Stimulated activated CD8-positive, alpha-beta memory T cell treated with anti-CD3 and anti-CD28 coated beads, Interleukin-12 subunit alpha, Interleukin-12 subunit beta, amount 100 ng/mL, for 1 hour (primary cell): ENCODE data around the gene PSME4.
"Not testable (repeated sequence)": the region's sequence is repeated elsewhere in the genome, so short reads cannot be mapped to it uniquely, and the experiment has no call there.

Experiments used
- DNase-seq: peaks from one replicate; pipeline ENCODE4 v3.0.0-alpha.2; 2020; ENCODE audit warnings: low read depth

PSME4 gene

DNA sequence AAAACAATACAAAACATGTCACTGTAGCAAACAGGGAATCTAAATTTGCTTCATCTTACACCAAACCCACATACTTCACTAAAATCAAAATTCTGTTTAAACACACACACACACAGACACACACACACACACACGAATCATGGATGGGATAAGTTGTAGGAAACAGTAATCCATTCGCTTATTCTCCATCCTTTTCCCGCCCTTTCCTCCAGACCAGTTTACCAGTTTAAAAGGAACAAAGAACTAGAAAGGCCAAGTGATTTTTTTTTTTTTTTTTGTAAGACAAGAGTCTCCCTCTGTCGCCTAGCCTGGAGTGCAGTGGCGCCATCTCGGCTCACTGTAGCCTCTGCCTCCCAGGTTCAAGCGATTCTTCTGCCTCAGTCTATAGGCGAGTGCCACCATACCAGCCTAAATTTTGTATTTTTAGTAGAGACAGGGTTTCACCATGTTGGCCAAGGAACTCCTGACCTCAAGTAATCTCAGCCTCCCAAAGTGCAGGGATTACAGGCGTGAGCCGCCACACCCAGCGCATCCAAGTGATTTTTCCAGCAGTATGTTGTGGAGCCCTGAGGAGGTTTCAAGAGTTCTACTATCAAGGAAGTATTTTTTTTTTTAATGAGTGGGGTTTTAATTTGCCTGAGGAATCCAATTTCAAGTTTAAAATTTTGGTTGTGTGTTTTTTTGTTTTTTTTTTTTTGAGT is 5.7 kb downstream of the PSME4 start:
- no peak for DNase-seq

DNA sequence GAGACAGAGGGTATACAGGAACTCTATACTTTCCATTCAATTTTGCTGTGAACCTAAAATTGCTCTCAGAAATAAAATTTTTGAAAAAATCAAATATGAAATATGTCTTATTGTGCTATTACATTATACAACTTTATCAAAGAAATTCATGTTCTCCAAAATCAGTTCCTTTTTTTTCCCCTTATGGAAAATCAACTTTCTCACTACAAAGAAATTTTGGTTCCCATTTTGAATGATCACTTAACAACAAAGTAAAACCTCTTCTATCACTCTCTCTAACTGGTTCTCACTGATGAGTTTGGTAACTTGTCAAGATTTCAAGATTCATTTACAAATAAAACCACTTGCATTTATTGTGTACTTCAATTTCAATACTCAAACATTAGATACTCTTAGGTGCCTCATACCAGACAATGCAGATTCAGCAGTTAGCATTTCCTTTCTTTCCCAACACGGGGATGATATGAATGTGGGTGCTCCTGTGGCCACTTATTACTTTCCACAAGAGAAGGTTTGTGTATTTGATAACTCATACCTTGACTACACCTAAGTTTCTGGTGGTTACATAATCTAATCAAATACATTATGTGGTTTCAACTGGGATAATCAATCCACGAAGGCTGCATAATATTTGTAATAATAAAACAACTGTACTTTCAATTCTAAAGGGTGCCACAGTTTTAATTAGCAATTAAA is 6.4 kb downstream of the PSME4 start:
- no peak for DNase-seq

DNA sequence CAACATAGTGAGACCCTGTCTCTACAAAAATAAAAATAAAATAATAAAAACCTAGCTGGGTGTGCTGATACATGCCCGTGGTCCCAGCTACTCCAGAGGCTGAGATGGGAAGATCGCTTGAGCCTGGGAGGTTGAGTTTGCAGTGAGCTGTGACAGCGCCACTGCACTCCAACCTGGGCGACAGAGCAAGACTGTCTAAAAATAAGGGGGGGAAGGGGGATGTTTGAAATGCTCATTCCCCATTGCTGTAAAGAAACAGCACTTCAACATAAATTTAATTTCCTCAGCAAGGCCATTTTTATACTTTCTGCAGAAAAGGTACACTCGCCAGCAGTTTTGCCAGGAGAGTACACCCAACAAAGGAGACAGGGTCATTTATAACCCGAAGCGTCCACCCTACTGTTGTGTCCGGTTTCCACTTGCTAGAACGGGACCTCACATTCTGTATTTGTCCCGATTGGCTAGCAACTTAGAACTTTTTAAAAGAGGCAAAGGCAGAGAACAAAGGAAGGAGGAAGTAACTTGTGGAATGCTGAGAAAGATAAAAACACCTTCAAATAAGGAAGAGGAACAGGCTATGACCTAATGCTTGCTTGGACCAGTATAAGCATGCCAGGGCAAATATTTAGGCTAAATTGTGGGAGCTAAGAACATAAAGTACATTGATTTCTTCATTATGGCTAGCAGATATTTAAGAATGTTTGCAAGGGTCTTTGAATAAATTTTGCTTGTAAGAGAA is 9.1 kb downstream of the PSME4 start:
- DNase-seq, result not testable (repeated sequence)

DNA sequence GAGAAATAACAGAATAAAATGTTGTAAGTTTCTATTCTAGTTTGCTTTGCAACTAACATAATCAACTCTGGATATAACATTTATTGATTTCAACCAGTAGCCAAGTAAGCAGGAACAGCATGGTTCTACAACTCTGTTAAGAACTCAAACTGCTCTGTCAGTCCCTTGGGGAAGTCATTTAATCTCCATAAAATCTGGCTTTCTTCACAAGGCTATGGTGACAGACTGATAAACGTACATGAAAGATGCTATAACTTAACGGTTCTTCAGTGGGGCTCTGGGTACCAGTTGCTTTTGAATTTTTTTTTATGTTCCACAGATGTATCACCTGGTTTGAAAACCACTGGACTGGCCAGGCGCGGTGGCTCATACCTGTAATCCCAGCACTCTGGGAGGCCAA is 10.3 kb downstream of the PSME4 start:
- DNase-seq, result no peak

DNA sequence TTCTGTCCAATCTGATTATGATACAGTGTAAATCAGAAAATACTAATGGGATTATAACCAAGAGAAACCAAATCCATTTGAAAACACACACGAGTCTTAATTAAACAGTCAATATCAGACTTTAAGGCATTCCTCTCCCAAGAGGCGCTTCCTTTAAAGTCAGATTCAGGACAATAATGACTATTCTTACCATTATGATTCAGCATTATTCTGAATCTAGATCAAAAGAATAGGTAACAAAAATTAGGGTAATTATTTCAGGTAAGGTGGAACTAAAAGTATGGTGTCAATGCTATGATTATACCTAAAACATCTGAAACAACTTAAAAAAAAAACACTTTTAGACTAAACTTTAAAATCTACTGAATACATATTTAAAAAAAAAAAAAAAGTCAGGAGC is 12.3 kb downstream of the PSME4 start:
- no peak for DNase-seq

DNA sequence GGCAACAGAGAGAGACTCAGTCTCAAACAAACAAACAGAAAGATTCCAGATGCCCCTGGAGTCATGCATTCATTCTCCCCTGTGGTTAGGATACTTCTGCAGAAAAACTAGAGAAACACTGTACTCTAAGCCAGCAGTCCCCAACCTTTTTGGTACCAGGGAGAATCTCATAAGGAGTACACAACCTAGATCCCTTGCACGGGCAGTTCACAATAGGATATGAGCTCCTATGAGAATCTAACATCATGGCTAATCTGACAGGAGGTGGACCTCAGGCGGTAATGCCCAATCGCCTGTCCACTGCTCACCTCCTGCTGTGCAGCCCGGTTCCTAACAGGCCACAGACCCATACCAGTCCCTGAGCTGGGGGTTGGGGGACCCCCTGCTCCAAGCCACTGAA is 18.3 kb downstream of the PSME4 start:
- no peak for DNase-seq

DNA sequence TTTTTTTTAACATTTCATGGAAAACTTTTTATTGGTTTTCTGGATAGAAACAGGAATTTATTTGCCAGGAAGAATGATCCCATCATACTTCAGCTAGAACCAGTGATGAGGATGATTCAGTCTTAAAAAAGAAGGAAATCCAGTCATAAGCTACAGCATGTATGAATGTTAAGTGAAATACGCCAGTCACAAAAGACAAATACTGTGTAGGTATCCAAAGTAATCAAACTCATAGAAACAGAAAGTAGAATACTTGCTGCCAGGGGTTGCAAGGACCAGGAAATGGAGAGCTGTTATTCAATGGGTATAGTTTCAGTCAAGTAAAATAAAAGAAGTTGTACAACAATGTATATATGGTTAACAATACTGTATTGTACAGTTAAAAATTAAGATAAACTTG is 21.3 kb downstream of the PSME4 start:
- DNase-seq, result no peak

DNA sequence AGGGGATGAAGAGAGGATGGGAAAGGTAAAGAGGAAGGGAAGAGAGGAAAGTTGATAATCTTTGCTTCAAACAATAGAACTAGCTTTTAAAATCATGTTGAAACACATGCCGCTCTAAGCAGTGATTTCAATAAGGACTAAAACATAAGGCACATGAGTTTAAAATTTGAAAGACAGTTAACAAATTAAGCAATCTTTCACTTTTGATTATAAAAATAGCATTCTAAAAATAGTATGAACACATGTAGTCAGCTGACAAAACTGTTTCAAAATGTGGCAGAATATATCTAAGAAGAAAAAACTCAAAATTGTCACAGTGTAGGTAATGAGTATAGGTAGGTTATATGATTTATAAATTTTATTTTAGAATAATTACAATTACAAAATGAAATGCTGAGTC is 25.3 kb downstream of the PSME4 start:
- DNase-seq, result no peak

DNA sequence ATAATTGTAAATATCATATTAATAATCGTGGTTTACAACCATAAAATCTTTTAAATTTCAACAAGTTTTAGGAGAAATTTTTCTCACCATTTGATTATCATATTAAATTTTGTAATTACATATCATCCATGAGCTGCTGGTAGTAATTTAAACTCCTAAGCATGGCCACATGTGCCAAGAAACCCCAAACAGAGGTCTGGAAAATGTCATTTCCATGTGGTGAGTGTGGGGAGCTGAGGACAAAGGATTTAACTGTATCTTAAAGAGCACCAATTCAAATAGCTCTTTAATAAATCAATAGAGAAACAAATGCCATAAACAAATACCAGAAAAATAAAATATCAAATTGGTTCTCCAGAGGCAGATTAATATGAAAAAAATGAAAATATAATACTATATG is 26.3 kb downstream of the PSME4 start:
- DNase-seq, result no peak

DNA sequence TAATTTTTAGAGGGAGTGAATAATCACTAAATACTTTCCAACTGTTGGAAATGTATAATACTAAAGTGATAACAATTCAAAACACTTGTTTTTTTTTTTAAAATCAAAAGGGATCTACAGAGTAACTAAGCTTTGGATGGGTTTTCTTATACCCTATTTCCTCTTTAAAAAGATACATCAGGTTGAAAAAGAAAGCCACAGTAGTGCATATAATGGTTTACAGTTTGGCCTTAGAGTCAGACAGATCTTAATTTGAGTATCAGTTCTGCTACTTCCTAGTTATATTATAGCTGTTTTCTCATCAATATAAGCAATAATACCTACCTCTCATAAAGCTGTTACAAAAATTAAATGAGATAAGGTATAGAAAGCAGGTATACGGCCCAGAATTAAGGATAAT is 28.5 kb downstream of the PSME4 start:
- DNase-seq, result no peak

DNA sequence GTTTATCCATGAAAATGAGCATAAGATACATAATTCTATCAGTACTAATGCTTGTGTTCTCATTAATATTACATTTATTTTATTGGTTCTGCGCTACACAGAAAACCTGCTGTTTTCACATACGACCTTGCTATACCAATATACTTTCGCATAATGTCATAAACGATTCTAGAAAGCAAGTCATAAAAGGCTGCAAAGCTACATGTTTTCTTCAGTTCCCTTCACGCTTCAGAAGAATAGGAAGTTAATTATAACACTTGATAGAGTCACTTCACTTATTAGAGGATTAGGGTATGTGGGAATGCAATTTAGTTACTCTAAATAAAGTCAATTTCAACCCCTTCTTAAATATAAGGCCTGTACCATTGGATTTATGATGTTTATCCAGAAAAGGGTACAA is 29.0 kb downstream of the PSME4 start:
- no peak for DNase-seq

DNA sequence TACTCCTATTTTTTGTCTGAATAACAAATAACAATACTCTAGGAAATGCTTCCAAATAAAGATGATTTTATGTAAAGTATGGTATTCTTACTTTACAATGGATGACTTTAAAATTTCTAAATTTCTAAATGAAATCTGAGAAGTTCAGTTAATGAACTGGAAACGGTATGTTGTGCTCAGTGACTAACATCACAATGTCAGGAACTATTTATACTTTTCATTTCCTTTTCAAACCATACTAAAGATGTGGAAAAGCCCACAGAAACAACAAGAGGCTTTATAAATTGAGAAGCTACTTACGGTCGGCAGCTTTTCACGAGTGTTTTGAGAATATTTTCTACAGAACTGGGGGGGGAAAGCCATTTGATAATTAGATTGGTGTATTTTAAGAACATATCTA is 31.1 kb downstream of the PSME4 start:
- no peak for DNase-seq

DNA sequence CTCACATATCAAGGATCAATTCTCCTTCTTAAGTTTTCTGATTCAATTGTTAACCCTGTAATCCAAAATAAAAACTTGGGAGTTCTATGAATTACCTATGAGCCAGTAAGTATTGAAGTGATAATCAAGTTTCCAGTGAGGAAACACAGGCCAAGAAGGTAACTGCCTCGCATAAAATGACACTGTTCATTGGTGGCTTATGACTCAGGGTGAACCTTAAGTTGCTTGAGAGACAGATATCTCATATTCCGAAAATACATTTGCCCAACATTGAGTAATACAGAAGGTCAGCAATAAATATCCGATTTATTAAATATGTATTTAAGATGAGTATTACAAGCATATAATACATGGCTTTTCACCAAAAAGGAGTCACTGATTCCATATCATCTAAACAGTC is 31.9 kb downstream of the PSME4 start:
- no peak for DNase-seq

DNA sequence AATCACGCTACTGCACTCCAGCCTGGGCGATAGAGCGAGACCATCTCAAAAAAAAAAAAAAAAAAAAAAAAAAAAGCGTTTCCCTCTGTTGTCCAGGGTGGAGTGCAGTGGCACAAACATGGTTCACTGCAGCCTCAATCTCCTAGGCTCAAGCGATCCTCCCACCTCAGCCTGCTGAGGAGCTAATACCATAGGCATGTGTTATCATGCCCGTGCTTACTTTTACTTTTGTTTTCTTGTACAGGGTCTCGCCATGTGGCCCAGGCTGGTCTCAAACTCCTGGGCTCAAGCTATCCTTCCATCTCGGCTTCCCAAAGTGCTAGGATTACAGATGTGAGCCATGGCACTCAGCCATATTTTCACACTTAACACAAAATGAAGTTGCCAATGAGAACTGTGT is 37.5 kb downstream of the PSME4 start:
- no peak for DNase-seq

DNA sequence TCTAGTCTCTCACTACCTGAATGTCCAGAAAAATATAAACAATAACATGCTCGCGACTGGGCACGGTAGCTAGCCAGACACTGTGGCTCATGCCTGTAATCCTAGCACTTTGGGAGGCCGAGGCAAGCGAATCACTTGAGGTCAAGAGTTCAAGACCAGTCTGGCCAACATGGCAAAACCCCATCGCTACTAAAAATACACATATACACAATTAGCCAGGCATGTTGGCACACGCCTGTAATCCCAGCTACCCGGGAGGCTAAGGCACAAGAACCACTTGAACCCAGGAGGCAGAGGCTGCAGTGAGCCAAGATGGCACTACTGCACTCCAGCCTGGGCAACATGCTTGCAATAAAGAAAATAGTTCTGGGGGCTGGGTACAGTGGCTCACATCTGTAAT is 44.5 kb downstream of the PSME4 start:
- DNase-seq, result not testable (repeated sequence)

DNA sequence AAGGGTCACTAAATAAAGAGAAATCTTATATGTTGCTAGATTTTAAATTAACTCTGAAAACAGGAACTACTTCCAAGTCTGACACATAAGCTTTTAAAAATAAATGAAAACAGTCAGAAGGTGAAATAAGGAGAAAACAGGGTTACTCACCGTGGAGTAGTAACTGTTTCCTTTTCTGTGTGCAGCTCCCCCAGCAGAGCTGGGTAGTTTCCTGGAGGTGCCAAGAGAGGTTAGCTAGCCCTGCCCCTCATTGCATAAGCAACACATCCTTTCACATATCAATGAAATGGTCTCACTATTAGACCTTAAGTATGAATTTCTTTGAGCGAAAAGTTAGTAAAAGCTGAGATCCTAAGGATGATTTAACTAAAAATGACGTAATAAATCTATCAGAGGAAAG is 57.1 kb downstream of the PSME4 start:
- no peak for DNase-seq

DNA sequence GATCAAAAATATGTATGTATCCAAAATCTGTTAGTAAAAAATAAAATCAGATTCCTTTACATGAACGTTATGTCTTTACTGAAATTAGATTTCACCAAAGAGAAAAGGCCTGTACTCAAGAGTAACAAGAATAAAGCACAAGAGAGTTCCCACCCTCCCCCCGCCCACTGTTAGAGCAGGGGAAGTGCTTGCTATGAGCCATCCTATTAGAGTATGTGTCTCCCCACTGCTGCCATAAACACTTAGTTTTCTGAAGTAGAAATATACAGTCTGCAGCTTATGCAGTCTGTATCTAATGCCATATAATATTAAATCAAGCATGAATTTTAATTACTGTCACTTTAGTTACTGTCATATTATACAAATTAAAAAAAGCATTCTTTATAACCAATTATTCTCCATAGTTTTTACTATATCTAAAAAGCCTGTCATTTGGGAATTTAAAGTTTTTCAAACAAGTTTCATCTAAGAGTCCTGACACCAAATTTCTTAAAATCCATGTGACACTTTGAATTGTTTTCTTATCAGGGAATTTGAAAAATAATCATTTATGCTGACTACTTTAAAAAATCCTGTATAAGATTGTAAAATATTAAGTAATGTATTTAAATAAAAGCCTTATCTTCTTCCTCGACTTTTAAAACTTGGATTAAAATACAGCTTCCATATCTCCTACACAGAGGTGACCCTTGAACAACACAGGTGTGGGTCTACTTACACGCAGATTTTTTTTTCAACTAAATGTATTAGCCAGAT is 59.2 kb downstream of the PSME4 start:
- DNase-seq, result no peak

DNA sequence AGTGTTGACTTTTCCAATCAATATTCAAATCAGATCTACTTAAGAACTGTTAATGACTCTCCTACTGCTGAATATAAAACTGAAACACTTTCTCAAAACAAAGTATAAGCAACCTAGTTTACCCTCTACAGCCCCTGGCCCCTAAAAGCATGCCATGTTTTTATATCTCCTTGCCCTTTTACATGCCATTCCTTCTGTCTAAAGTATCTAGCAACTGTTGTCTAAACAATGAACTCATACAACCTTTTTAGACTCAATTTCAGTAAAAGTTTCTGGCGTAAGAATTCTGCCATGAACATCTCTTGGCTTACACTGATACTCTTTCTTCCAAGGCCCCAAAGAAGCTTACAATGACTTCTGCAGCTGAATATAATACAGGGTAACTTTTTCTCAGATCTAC is 63.2 kb downstream of the PSME4 start:
- DNase-seq, result no peak

DNA sequence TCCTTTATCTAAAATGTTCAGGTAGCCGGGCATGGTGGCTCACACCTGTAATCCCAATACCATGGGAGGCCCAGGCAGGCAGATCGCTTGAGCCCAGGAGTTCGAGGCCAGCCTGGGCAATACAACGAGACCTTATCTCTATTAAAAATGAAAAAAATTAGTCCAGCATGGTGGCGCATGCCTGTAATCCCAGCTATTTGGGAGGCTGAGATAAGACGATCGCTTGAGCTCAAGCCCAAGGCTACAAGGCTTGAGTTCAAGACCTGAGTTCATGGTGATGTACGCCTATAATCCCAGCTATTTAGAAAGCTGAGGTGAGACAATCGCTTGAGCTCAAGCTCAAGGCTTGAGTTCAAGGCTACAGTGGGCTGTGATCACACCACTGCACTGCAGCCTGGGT is 65.4 kb downstream of the PSME4 start:
- DNase-seq, result no peak

DNA sequence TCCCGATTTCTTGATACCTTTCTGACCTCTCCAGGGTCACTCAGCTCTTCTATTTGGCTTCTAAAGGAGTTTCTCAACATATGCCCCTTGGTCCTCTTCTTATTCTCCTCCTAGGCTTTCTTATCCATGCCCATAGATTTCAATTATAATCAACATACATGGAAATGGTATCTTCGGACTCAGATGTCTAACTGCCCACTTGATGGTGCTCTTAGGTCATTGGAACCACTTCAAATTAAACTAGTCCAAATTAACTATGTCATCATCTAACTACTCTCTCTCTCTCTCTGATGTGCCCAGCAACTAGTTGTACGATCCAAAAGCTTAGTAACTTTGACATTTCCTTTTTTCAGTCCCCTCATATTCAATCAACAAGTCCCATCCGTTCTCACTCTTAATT is 67.8 kb downstream of the PSME4 start:
- no peak for DNase-seq

DNA sequence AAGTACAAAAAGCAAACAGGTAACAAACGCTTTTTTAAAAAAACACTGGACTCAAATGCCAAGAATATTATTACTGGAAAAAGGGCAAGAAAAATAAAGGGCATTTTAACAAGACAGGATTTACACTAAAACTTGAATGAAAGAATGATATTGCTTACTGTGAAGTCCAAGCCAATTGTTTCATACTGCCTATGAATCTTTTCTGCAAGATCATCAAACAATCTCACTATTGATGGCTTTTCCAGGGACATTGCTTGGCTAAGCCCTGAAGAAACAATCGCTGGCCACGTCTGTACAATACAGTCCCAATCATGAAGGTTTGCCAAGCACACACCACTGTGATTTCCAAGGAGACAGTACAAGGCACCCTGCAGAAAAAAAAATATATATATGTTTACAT is 69.6 kb downstream of the PSME4 start:
- DNase-seq, result no peak

DNA sequence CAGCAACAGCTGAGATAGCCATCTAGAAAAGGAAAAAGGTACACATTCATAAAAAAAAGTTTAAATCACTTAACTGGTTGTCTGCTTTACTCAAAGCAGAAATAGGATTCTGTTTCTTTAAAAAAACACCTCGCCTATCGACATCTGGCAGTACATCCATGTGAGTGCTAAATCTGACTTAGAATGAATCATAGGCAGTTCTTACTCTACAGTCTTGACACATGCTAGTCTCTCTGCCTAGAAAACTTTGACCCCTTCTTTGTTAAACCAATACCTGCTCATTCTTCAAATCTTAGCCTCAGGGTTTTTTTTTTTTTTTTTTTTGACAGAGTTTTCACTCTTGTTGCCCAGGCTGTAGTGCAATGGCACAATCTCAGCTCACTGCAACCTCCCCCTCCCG is 73.9 kb downstream of the PSME4 start:
- no peak for DNase-seq
